IMR-90 (cell line): ENCODE results near the gene HIPK1. TPM values are rescaled to one million over a fixed set of nuclear protein-coding genes. Genes with fewer than 3 reads are reported as not detected.
A peak's percentile ranks its signal among the peaks of the same experiment; 100 is the strongest.

ENCODE experiments used
- ATAC-seq: fragments of 200-7000 bp; cut with Tn5 transposase; 2 replicates; pipeline ENCODE4 v1.9.1; 2020; ENCODE audit warnings: low read depth, mild to moderate bottlenecking, moderate library complexity
- BruUV-seq: library from RNA; stranded (reverse); fragments of 400-500 nt; replicated peaks from 2 replicates; lab custom pipeline; 2021; lab: Mats Ljungman, UMichigan
- CTCF ChIA-PET: fragments of 300-600 bp; formaldehyde crosslinking; extraction: SDS; loops from one replicate; lab custom pipeline; 2021; ENCODE audit warnings: antibody characterized with exemption; lab: Yijun Ruan, JAX
- POLR2A ChIA-PET: fragments of 300-600 bp; sonication (Branson Sonifier 250); formaldehyde crosslinking; loops from one replicate; lab custom pipeline; 2022; ENCODE audit warnings: antibody characterized with exemption; ENCODE audit not compliant: unreplicated experiment; lab: Charles Lee
- DNase-seq: peaks from one replicate; pipeline ENCODE4 v3.0.0; 2013
- H2AFZ ChIP-seq: replicated peaks from 2 replicates; pipeline ENCODE3; 2013; ENCODE audit warnings: low read length, mild to moderate bottlenecking; ENCODE audit not compliant: poor library complexity
- H2AK5ac ChIP-seq: 2 replicates; pipeline ENCODE4 v1.6.1; 2013; ENCODE audit warnings: low read depth, low read length, inconsistent platforms
- H2AK9ac ChIP-seq: replicated peaks from 2 replicates; pipeline ENCODE3; 2013; ENCODE audit warnings: mild to moderate bottlenecking, low read depth, low read length, moderate library complexity; ENCODE audit not compliant: poor library complexity
- H2BK120ac ChIP-seq: 2 replicates; pipeline ENCODE4 v1.6.1; 2013; ENCODE audit warnings: low read depth, low read length, inconsistent platforms
- H2BK15ac ChIP-seq: 3 replicates; pipeline ENCODE4 v1.6.1; 2013; ENCODE audit warnings: low read depth, low read length, inconsistent platforms
- H2BK20ac ChIP-seq: 2 replicates; pipeline ENCODE4 v1.6.1; 2013; ENCODE audit warnings: low read depth, mild to moderate bottlenecking, inconsistent platforms, low read length, moderate library complexity
- H2BK5ac ChIP-seq: 2 replicates; pipeline ENCODE4 v1.6.1; 2013; ENCODE audit warnings: mild to moderate bottlenecking, low read depth, low read length, inconsistent platforms; ENCODE audit not compliant: poor library complexity, severe bottlenecking
- H3K14ac ChIP-seq: replicated peaks from 2 replicates; pipeline ENCODE4 v1.6.1; 2013; ENCODE audit warnings: low read depth, low read length, inconsistent platforms
- H3K18ac ChIP-seq: 2 replicates; pipeline ENCODE4 v1.6.1; 2013; ENCODE audit warnings: low read depth, low read length, control low read depth
- H3K23ac ChIP-seq: 2 replicates; pipeline ENCODE4 v1.6.1; 2013; ENCODE audit warnings: low read depth, low read length, inconsistent platforms
- H3K27ac ChIP-seq: 2 replicates; pipeline ENCODE4 v1.5.1; 2013; ENCODE audit warnings: mild to moderate bottlenecking, control low read depth, low read length; ENCODE audit not compliant: insufficient read depth
- H3K27me3 ChIP-seq: 2 replicates; pipeline ENCODE4 v1.6.1; 2013; ENCODE audit warnings: low read length; ENCODE audit not compliant: control insufficient read depth, insufficient read depth
- H3K36me3 ChIP-seq: 2 replicates; pipeline ENCODE4 v1.6.1; 2013; ENCODE audit warnings: low read length, mixed read lengths; ENCODE audit not compliant: control insufficient read depth, insufficient read depth
- H3K4ac ChIP-seq: 2 replicates; pipeline ENCODE4 v1.6.1; 2013; ENCODE audit warnings: low read depth, low read length, inconsistent platforms
- H3K4me1 ChIP-seq: 2 replicates; pipeline ENCODE4 v1.6.1; 2013; ENCODE audit warnings: low read length, mixed read lengths; ENCODE audit not compliant: control insufficient read depth, insufficient read depth
- H3K4me2 ChIP-seq: 2 replicates; pipeline ENCODE4 v1.6.1; 2013; ENCODE audit warnings: low read depth, mild to moderate bottlenecking, control low read depth, low read length, moderate library complexity
- H3K4me3 ChIP-seq: 2 replicates; pipeline ENCODE4 v1.5.1; 2013; ENCODE audit warnings: low read depth, mild to moderate bottlenecking, control low read depth, low read length, moderate library complexity; ENCODE audit not compliant: insufficient read depth
- H3K56ac ChIP-seq: 2 replicates; pipeline ENCODE4 v1.6.1; 2013; ENCODE audit warnings: low read length, inconsistent platforms; ENCODE audit not compliant: insufficient read depth; ENCODE audit errors: extremely low read depth
- H3K79me1 ChIP-seq, 2 experiments: 2 replicates each; pipeline ENCODE4 v1.6.1; 2013; ENCODE audit warnings: low read length in 2 of 2, inconsistent platforms in 1 of 2, low read depth in 1 of 2
- H3K9ac ChIP-seq: 2 replicates; pipeline ENCODE4 v1.6.1; 2013; ENCODE audit warnings: low read depth, low read length, control low read depth
- H3K9me1 ChIP-seq: 2 replicates; pipeline ENCODE4 v1.6.1; 2013; ENCODE audit warnings: low read length, inconsistent platforms; ENCODE audit not compliant: insufficient read depth
- H3K9me3 ChIP-seq: 2 replicates; pipeline ENCODE4 v1.6.1; 2013; ENCODE audit warnings: low read length; ENCODE audit not compliant: control insufficient read depth, insufficient read depth
- H4K20me1 ChIP-seq: 2 replicates; pipeline ENCODE4 v1.6.1; 2013; ENCODE audit warnings: low read length, inconsistent platforms; ENCODE audit not compliant: insufficient read depth
- H4K5ac ChIP-seq: 2 replicates; pipeline ENCODE4 v1.6.1; 2013; ENCODE audit warnings: mild to moderate bottlenecking, low read depth, low read length, control low read depth
- H4K8ac ChIP-seq, 2 experiments: 2 replicates each; pipeline ENCODE4 v1.6.1; 2013; ENCODE audit warnings: low read depth in 2 of 2, low read length in 2 of 2, control low read depth in 1 of 2, inconsistent platforms in 1 of 2
- H4K91ac ChIP-seq: 2 replicates; pipeline ENCODE4 v1.6.1; 2013; ENCODE audit warnings: low read depth, low read length, inconsistent platforms; ENCODE audit not compliant: insufficient read depth
- CEBPB ChIP-seq: IDR thresholded peaks from 2 replicates; pipeline ENCODE4 v1.6.1; 2012; ENCODE audit warnings: low read depth, low read length, improper control_type of control experiment
- CHD1 ChIP-seq: IDR thresholded peaks from 2 replicates; pipeline ENCODE4 v1.6.1; 2012; ENCODE audit warnings: low read depth, low read length, improper control_type of control experiment
- CTCF ChIP-seq: conservative IDR thresholded peaks from 2 replicates; pipeline ENCODE4 v1.5.1; 2012; ENCODE audit warnings: mild to moderate bottlenecking, low read depth, low read length, improper control_type of control experiment
- ELK1 ChIP-seq: fragments of 150-350 bp; IDR thresholded peaks from 2 replicates; pipeline ENCODE4 v1.6.1; 2016; ENCODE audit warnings: low read depth, mild to moderate bottlenecking, low read length, moderate library complexity, borderline replicate concordance
- MAFK ChIP-seq: IDR thresholded peaks from 2 replicates; pipeline ENCODE4 v1.6.1; 2012; ENCODE audit warnings: low read depth, low read length, improper control_type of control experiment
- MAZ ChIP-seq: IDR thresholded peaks from 2 replicates; pipeline ENCODE4 v1.6.1; 2012; ENCODE audit warnings: low read depth, mild to moderate bottlenecking, low read length, improper control_type of control experiment, moderate library complexity, borderline replicate concordance
- NFE2L2 ChIP-seq: fragments of 150-350 bp; IDR thresholded peaks from 2 replicates; pipeline ENCODE4 v1.6.1; 2016; ENCODE audit warnings: low read depth, mild to moderate bottlenecking, low read length
- RFX5 ChIP-seq: IDR thresholded peaks from 2 replicates; pipeline ENCODE4 v1.8.0; 2012; ENCODE audit warnings: low read depth, mild to moderate bottlenecking, low read length, moderate library complexity
- SMC3 ChIP-seq: fragments of 150-350 bp; IDR thresholded peaks from 2 replicates; pipeline ENCODE4 v1.6.1; 2016; ENCODE audit warnings: low read depth, mild to moderate bottlenecking, antibody characterized with exemption, low read length, moderate library complexity
- USF2 ChIP-seq: fragments of 150-350 bp; IDR thresholded peaks from 2 replicates; pipeline ENCODE4 v1.6.1; 2017; ENCODE audit warnings: mild to moderate bottlenecking, antibody characterized with exemption, low read length, low read depth
- WGBS, 2 experiments: methylation state at CpG; one replicate each; pipeline versions ENCODE4 v1.1.5 to v1.1.7; 2013; ENCODE audit warnings: missing lambda C conversion rate in 2 of 2; ENCODE audit not compliant: insufficient read length in 1 of 2; ENCODE audit errors: extremely low coverage in 2 of 2; 5-methylcytosine and 5-hydroxymethylcytosine counted together
- dilution Hi-C: fragments of 300-500 bp; cut with HindIII; formaldehyde crosslinking; loops from one replicate; pipeline ENCODE4 v1.14.3; 2018; ENCODE audit warnings: low sequenced_read_pairs; ENCODE audit not compliant: unreplicated experiment
- in situ Hi-C: fragments of 300-500 bp; cut with MboI; formaldehyde crosslinking; loops from 3 replicates; pipeline ENCODE4 v1.14.3; 2019; ENCODE audit warnings: low sequenced_read_pairs, inconsistent platforms, mixed read lengths
- intact Hi-C: fragments of 100-400 bp; cut with micrococcal nuclease; formaldehyde crosslinking; loops from 2 replicates; pipeline ENCODE4 v1.10.0; 2022
- polyA plus RNA-seq, 3 experiments: library from polyadenylated mRNA; depleted of rRNA; stranded (reverse); fragments of >200 nt; gene quantifications; 2 replicates each; pipeline ENCODE4 v1.2.3, GENCODE V29; 2012; ENCODE audit warnings: low replicate concordance in 1 of 3
- total RNA-seq: library from RNA; depleted of rRNA; stranded (reverse); fragments of >200 nt; gene quantifications from 2 replicates; pipeline ENCODE4 v1.2.3, GENCODE V29; 2012

The HIPK1 gene
- total and polyA plus RNA-seq, 2 of the 4 experiments (the other 2 are of a cell fraction) = 15.3 to 33.9 TPM

GRCh38 chr1:113975211-113975895, 46.2 kb downstream of the HIPK1 start (continued):
- no peak for TF ChIP-seq MAFK

GRCh38 chr1:113976609-113977278, 47.6 kb downstream of the HIPK1 start:
- Histone ChIP-seq H4K91ac (no peak overlapping the region), H3K36me3 (peaks cover 17% of the 10 kb centered on the region), H2BK5ac (no peak overlapping the region), H3K23ac (no peak overlapping the region), H4K20me1 (no peaks in the 10 kb centered on the region; the same call in 1 of the 2 replicates), H3K27ac (no peak overlapping the region; the same call in 1 of the 2 replicates), H4K5ac (no peak overlapping the region), H2BK120ac (no peak overlapping the region; the same call in 1 of the 2 replicates), H3K4me1 (peaks cover 18% of the 10 kb centered on the region), H2BK20ac (no peak overlapping the region), H3K4me3 (no peak overlapping the region), H2BK15ac (no peak overlapping the region), H2AK9ac (no peak overlapping the region), H3K9me3 (no peaks in the 10 kb centered on the region), H3K4ac (peak overlapping the region; percentile 33; the same call in 1 of the 2 replicates), H2AK5ac (no peak overlapping the region), H3K9me1 (peaks cover 17% of the 10 kb centered on the region; the same call in 1 of the 2 replicates), H3K18ac (no peak overlapping the region), H2AFZ (no peak overlapping the region), H3K27me3 (no peaks in the 10 kb centered on the region), H3K4me2 (0 out of 2 replicates have a peak overlapping the region, but pooled peaks have one; percentile 21), H4K8ac (no peak overlapping the region), H3K14ac (0 out of 2 replicates have a peak overlapping the region, but pooled peaks have one; percentile 15), H3K56ac (no peak overlapping the region), H3K79me1 (peaks cover 0 to 33% of the 10 kb centered on the region in 2 experiments; a peak in 2 of 4 replicates), H3K9ac (no peak overlapping the region)
- no TSS peak for BruUV-seq
- POLR2A ChIA-PET = no interaction called here
- dilution Hi-C loops (no loop called here), in situ Hi-C loops (no loop called here), intact Hi-C loops (loop anchor here (2.0 to 5.0 kb wide), 6 partner anchors 456 to 981 kb away; partner anchors contain the start of genes BCAS2, CSDE1 and TRIM33)
- CTCF ChIA-PET = interaction anchor here (0.8 to 4.4 kb wide), 9 partner anchors 13 to 370 kb away, joined by 3 to 30 read pairs (median 3); no protein-coding TSS in a partner anchor
- peak; percentile 59 for DNase-seq
- ATAC-seq = peak; percentile 27; the same call in 1 of the 2 replicates
- no CpG with 5 or more reads among the region's 4 CpGs for WGBS, 2 experiments
- TF ChIP-seq NFE2L2 (no peak), USF2 (no peak), RFX5 (no peak), CHD1 (no peak), CEBPB (no peak), MAFK (no peak), SMC3 (peak; percentile 26; the same call in 1 of the 2 replicates), ELK1 (no peak), MAZ (no peak), CTCF (peak; percentile 50)
